ENCODE measurements around the gene MLLT3. TPM values are rescaled to one million over a fixed set of nuclear protein-coding genes. Genes with fewer than 3 reads are reported as not detected.

Gene MLLT3
- total and polyA plus RNA-seq, 2 experiments from 2014 or later: 7.1 to 11.9 TPM

DNA sequence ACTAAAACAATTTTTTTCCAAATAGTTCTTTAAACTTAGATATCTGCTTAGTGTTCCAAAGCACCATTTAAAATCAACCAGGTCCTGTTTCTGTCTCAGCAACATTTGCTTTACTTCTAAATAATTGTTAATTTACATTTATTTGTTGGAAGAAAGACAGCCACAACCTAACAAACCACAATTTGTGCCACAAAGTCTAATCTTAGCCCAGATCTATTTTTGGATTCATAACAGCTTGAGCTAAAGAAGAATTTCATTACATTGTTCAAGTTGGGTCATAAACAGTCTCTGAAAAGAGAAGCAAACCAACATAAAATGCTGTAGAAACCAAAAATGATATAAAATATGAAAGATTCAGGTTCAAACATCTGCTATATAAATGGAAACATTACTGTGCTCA, 24.4 kb downstream of the MLLT3 start:
- Histone ChIP-seq H3K36me3 (ENCODE audit: low read depth) (no peaks in the 10 kb centered on the region), H3K27ac (no peak overlapping the region), H3K9me3 (ENCODE audit: low read depth) (no peaks in the 10 kb centered on the region), H3K4me3 (no peak overlapping the region), H3K4me1 (ENCODE audit: insufficient read depth) (peaks cover 39% of the 10 kb centered on the region), H3K9ac (no peak overlapping the region), H3K27me3 (replicated peaks; ENCODE audit: insufficient read depth) (no peaks in the 10 kb centered on the region), H3K9me2 (ENCODE audit: insufficient read depth) (no peaks in the 10 kb centered on the region), H3F3A (ENCODE audit: insufficient read depth) (peaks cover 28% of the 10 kb centered on the region), H3K4me2 (ENCODE audit: unreplicated experiment) (peak overlapping the region; percentile 10), H3K79me2 (ENCODE audit: insufficient read depth) (peaks cover 72% of the 10 kb centered on the region), H2AFZ (no peak overlapping the region), H4K20me1 (ENCODE audit: insufficient read depth) (no peaks in the 10 kb centered on the region)
- in situ Hi-C loops (cut with MboI): no loop called here
- DNase-seq: no peak
- no peak for TF ChIP-seq EZH2 (IDR thresholded peaks at IDR 0.05; ENCODE audit: insufficient read depth, poor library complexity, severe bottlenecking)
- TF ChIP-seq EZH2phosphoT487 (IDR thresholded peaks at IDR 0.05; ENCODE audit: insufficient read depth, low read depth): no peak

DNA sequence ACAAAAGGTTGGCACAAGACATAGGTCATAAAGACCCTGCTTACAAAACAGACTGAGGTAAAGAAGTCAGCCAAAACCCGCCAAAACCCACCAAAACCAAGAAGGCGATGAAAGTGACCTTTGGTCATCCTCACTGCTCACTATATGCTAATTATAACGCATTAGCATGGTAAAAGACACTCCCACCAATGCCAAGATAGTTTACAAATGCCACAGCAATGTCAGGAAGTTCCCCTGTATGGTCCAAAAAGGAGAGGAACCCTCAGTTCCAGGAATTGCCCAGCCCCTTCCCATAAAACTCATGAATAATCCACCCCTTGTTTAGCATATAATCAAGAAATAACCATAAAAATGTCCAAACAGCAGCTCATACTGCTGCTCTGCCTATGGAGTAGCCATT, 27.7 kb downstream of the MLLT3 start:
- Histone ChIP-seq H2AFZ (no peak overlapping the region), H3K9ac (no peak overlapping the region), H3K9me2 (ENCODE audit: insufficient read depth) (no peaks in the 10 kb centered on the region), H3K4me2 (ENCODE audit: unreplicated experiment) (no peak overlapping the region), H3K27ac (no peak overlapping the region), H3K4me3 (no peak overlapping the region), H3K27me3 (replicated peaks; ENCODE audit: insufficient read depth) (no peaks in the 10 kb centered on the region), H3K79me2 (ENCODE audit: insufficient read depth) (peaks cover 59% of the 10 kb centered on the region), H3K4me1 (ENCODE audit: insufficient read depth) (peaks cover 40% of the 10 kb centered on the region), H3K9me3 (ENCODE audit: low read depth) (no peaks in the 10 kb centered on the region), H3K36me3 (ENCODE audit: low read depth) (no peaks in the 10 kb centered on the region), H4K20me1 (ENCODE audit: insufficient read depth) (no peaks in the 10 kb centered on the region), H3F3A (ENCODE audit: insufficient read depth) (peaks cover 30% of the 10 kb centered on the region)
- TF ChIP-seq EZH2 (IDR thresholded peaks at IDR 0.05; ENCODE audit: insufficient read depth, poor library complexity, severe bottlenecking) (no peak), EZH2phosphoT487 (IDR thresholded peaks at IDR 0.05; ENCODE audit: insufficient read depth, low read depth) (no peak)
- DNase-seq: no peak
- WGBS, 2 experiments (ENCODE audit: low coverage in 1 of 2, low lambda C conversion rate in 2 of 2, missing lambda C conversion rate in 2 of 2): 82 to 88% methylated on average over 3 of the region's 3 CpGs
- in situ Hi-C loops (cut with MboI): no loop called here

DNA sequence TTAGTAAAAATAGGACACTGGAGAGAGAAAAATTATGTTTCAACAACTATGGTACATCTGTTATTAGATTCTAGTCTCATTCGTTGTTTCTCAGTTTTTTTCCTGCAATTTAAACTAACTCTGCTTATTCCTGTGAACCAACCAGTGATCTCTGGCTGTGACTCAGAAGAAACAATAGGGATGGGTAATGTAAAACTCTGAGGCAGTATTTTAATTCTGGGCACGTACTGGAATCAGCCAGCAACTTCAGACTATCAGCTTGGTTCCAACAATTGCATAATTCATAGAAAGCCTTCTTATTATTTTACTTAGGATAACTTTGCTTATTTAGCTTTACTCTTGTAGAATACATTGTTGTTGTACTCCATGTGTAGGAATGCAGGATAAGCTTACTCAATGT, 28.8 kb downstream of the MLLT3 start:
- no peak for TF ChIP-seq EZH2phosphoT487 (IDR thresholded peaks at IDR 0.05; ENCODE audit: insufficient read depth, low read depth)
- no peak for TF ChIP-seq EZH2 (IDR thresholded peaks at IDR 0.05; ENCODE audit: insufficient read depth, poor library complexity, severe bottlenecking)
- Histone ChIP-seq H3K9me2 (ENCODE audit: insufficient read depth) (no peaks in the 10 kb centered on the region), H3K27me3 (replicated peaks; ENCODE audit: insufficient read depth) (no peaks in the 10 kb centered on the region), H3F3A (ENCODE audit: insufficient read depth) (peaks cover 22% of the 10 kb centered on the region), H3K9ac (no peak overlapping the region), H3K4me1 (ENCODE audit: insufficient read depth) (peaks cover 29% of the 10 kb centered on the region), H3K79me2 (ENCODE audit: insufficient read depth) (peaks cover 56% of the 10 kb centered on the region), H3K9me3 (ENCODE audit: low read depth) (no peaks in the 10 kb centered on the region), H3K4me2 (ENCODE audit: unreplicated experiment) (peak overlapping the region; percentile 11), H4K20me1 (ENCODE audit: insufficient read depth) (no peaks in the 10 kb centered on the region), H2AFZ (no peak overlapping the region), H3K36me3 (ENCODE audit: low read depth) (no peaks in the 10 kb centered on the region), H3K27ac (peak overlapping the region; percentile 19), H3K4me3 (no peak overlapping the region)
- 8 to 14% methylated on average over 2 of the region's 2 CpGs for WGBS, 2 experiments (ENCODE audit: low coverage in 1 of 2, low lambda C conversion rate in 2 of 2, missing lambda C conversion rate in 2 of 2)
- in situ Hi-C loops (cut with MboI): no loop called here
- peak; percentile 73 for DNase-seq

DNA sequence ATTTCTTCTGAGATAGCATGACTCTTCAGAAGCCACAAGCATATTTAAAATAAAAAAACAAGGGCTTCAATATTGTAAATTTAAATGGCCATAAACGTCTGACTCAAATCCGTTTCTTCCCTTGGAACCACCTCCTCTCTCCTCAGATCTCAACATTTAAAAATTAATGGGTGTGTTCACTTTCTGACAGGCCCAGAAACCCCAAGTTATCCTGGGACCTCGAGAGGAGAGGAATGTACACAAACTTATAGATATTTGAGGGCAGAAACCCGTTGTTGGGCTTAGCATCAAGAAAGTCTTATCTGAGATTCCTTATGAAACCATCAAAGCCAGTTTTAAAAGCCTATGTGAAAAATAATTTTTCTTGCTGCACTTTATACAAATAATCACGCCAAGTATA, 29.2 kb downstream of the MLLT3 start:
- H4K20me1 ChIP-seq (ENCODE audit: insufficient read depth): no peaks in the 10 kb centered on the region
- peaks cover 18% of the 10 kb centered on the region for H3F3A ChIP-seq (ENCODE audit: insufficient read depth)
- H3K9me2 ChIP-seq (ENCODE audit: insufficient read depth): no peaks in the 10 kb centered on the region
- H3K9me3 ChIP-seq (ENCODE audit: low read depth): no peaks in the 10 kb centered on the region
- in situ Hi-C loops (cut with MboI): no loop called here
- H3K9ac ChIP-seq: no peak overlapping the region
- TF ChIP-seq EZH2 (IDR thresholded peaks at IDR 0.05; ENCODE audit: insufficient read depth, poor library complexity, severe bottlenecking) (no peak), EZH2phosphoT487 (IDR thresholded peaks at IDR 0.05; ENCODE audit: insufficient read depth, low read depth) (no peak)
- H3K4me2 ChIP-seq (ENCODE audit: unreplicated experiment): peak overlapping the region; percentile 11
- peak overlapping the region; percentile 19 for H3K27ac ChIP-seq
- no peak overlapping the region for H2AFZ ChIP-seq
- no peak overlapping the region for H3K4me3 ChIP-seq
- H3K79me2 ChIP-seq (ENCODE audit: insufficient read depth): peaks cover 52% of the 10 kb centered on the region
- 82 to 85% methylated on average over 5 of the region's 5 CpGs for WGBS, 2 experiments (ENCODE audit: low coverage in 1 of 2, low lambda C conversion rate in 2 of 2, missing lambda C conversion rate in 2 of 2)
- no peaks in the 10 kb centered on the region for H3K27me3 ChIP-seq (replicated peaks; ENCODE audit: insufficient read depth)
- H3K4me1 ChIP-seq (ENCODE audit: insufficient read depth): peaks cover 25% of the 10 kb centered on the region
- H3K36me3 ChIP-seq (ENCODE audit: low read depth): no peaks in the 10 kb centered on the region
- DNase-seq: no peak

DNA sequence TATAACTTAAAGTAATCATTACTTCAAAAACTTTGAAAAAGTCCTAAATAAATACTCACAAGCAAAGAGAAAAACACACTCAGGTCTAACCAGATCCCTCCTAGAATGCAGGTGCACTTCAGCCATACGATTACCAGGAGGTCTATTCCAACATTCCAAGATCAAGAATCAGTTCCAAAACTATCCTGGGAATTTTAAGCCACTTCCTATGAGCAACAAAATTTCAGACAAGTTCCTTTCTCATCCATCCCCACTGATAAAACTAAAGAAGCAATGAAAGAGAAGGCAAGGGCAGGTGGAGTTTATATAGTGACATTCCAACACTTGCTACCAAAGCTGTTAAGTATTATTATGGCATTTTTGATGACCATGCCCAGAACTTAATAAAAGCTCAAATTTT, 29.6 kb downstream of the MLLT3 start:
- no peak overlapping the region for H3K9ac ChIP-seq
- WGBS, 2 experiments (ENCODE audit: low coverage in 1 of 2, low lambda C conversion rate in 2 of 2, missing lambda C conversion rate in 2 of 2): 6 to 17% methylated on average over 1 of the region's 1 CpG
- H3K9me3 ChIP-seq (ENCODE audit: low read depth): no peaks in the 10 kb centered on the region
- no peak for TF ChIP-seq EZH2 (IDR thresholded peaks at IDR 0.05; ENCODE audit: insufficient read depth, poor library complexity, severe bottlenecking)
- TF ChIP-seq EZH2phosphoT487 (IDR thresholded peaks at IDR 0.05; ENCODE audit: insufficient read depth, low read depth): no peak
- H3K4me2 ChIP-seq (ENCODE audit: unreplicated experiment): peak overlapping the region; percentile 11
- in situ Hi-C loops (cut with MboI): no loop called here
- H4K20me1 ChIP-seq (ENCODE audit: insufficient read depth): no peaks in the 10 kb centered on the region
- H2AFZ ChIP-seq: no peak overlapping the region
- no peaks in the 10 kb centered on the region for H3K27me3 ChIP-seq (replicated peaks; ENCODE audit: insufficient read depth)
- peaks cover 21% of the 10 kb centered on the region for H3K4me1 ChIP-seq (ENCODE audit: insufficient read depth)
- DNase-seq: no peak
- H3K36me3 ChIP-seq (ENCODE audit: low read depth): no peaks in the 10 kb centered on the region
- peaks cover 49% of the 10 kb centered on the region for H3K79me2 ChIP-seq (ENCODE audit: insufficient read depth)
- peak overlapping the region; percentile 19; the same call in 1 of the 2 replicates for H3K27ac ChIP-seq
- no peaks in the 10 kb centered on the region for H3K9me2 ChIP-seq (ENCODE audit: insufficient read depth)
- H3F3A ChIP-seq (ENCODE audit: insufficient read depth): peaks cover 16% of the 10 kb centered on the region
- no peak overlapping the region for H3K4me3 ChIP-seq

Measured in GM23248 (cell line).